ENCODE measurements around the gene SYTL3.
"Not testable (repeated sequence)": the region's sequence is repeated elsewhere in the genome, so short reads cannot be mapped to it uniquely, and the experiment has no call there.

SYTL3 gene

DNA sequence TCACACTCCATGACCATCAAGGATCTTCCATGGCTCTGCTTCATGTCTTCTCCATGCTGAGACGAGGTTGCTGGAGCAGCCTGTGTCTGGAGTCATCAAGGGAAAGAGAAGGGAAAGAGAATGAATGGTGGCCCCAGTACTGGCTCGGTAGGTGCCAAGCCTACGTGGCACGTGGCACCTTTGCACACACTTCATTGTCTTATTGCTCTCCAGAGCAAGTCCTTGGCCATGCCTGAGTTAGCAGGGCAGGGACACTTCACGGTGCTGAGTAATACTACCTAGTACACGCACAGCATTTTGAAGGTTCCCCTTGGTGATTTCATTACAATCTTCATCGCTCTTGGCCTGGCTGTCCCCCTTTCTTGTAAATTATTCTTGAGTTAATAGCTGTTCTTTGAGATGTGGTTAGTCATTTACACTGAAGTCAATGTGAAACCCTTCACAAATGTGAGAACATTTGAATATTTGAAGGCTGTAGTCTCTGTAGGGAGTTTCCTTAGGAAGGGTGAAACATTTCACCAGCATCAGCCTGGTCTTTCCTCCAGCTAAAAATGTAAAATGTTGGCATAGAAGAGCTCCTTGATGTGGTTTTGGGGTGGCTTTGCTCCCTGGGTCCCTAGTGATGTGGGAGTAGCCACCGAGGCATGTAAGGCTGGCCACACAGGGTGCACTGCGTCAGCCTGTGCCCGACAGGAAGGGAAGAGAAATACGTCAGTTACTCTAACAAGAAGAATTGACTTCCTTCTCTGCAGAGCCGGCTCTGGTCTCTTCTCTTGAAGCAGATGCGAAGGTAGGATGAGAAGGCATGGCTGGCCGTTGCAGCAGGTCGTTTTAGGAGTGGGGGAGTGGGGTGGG lies at the start of gene SYTL3:
Gene SYTL3 (plus strand): TSS at position 766 of the 855 bp plus-strand sequence. CDS start 13,215 bp downstream, outside the sequence.
- peak; percentile 77 to 90 for DNase-seq (ENCODE audit: extremely low read depth in 1 of 2, low read depth in 1 of 2)

DNA sequence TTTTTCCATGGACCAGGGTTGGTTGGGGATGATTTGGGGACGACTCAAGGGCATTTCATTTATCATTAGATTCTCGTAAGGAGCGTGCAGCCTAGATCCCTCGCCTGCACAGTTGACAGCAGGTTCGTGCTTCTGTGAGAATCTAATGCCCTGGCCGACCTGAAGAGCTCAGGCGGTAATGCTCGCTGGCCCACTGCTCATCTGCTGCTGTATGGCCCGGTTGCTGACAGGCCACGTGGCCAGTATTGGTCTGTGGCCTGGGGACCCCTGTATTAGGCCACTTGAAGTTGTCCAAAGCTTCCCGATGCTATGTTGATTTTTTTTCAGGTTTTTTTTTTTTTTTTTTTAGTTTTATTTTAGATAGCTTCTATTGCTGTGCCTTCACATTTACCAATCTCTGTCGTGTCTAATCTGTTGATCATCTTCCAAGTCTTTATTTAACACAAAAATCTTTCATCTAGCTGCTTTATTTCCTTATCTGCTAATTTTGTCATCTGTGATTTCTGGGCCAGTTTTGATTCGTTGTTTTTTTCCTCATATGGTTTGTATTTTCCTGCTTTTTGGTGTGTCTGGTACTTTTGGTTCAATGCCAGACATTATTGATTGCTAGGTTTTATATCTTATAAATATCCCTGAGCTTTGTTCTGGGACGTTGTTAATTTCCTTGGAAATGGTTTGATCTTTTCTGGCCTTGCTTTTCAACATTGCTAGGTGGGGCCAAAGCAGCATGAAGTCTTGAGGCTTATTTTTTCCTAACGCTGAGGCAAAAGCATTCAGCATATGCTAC lies 46.4 kb upstream of the SYTL3 start:
- no peak for DNase-seq (ENCODE audit: extremely low read depth in 1 of 2, low read depth in 1 of 2)

DNA sequence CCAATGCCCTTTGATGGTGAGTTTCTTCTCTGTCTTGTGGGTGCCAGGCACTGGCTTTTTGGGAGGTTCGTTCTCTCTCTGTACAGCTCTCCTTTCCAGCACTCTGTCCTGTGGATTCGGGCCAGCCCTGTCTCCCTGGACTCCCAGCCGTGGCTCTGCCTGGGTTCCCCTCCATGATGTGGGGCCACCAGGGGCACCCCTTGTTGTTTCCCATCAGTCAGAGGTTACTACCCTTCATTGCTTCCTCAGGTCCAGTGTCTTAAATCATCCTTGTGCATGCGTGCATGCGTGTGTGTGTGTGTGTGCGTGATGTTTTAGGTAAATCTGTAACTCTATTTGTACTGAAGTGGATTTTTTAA lies 45.8 kb upstream of the SYTL3 start:
- no peak for DNase-seq (ENCODE audit: extremely low read depth in 1 of 2, low read depth in 1 of 2)

GRCh38 chr6:158605266-158605878 lies 44.5 kb upstream of the SYTL3 start:
- DNase-seq (ENCODE audit: extremely low read depth in 1 of 2, low read depth in 1 of 2), result peak in 1 of 2 donors; percentile 31

- not testable (repeated sequence) for DNase-seq (ENCODE audit: extremely low read depth in 1 of 2, low read depth in 1 of 2)
Measured at GRCh38 chr6:158606011-158606410, 43.8 kb upstream of the SYTL3 start.

- no peak for DNase-seq (ENCODE audit: extremely low read depth in 1 of 2, low read depth in 1 of 2)
Measured at GRCh38 chr6:158606935-158607334, 42.9 kb upstream of the SYTL3 start.

DNA sequence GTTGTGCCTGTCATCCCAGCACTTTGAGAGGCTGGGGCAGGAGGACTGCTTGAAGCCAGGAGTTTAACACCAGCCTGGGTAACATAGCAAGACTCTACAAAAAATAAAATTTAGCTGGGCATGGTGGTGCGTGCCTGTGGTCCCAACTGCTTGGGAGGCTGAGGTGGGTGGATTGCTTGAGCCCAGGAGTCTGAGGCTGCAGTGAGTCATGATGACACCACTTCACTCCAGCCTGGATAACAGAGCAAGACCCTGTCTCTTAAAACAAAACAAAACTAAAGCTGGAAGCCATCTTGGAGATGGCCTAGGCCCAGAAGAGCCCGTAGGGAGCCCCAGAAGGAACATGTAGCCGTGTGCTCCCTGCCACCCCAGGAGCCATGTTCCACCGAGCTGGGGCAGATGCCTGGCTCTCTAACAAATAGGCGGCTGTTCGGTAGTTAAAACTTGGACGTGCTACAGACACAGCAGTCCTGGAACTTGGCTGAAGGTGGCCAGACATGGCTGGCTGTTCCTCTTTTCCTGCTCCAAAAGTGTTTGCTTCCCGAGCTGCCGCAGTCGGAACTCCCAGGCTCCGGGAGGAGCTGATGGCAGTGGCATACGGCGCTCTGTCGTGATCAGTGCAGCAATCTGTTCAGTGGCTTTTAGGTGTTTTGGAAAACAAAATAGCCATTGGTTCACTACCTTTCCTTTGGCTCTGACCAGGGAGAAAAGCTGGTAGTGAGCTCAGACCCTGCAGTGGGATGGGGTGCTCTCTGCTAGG lies 42.3 kb upstream of the SYTL3 start:
- DNase-seq (ENCODE audit: extremely low read depth in 1 of 2, low read depth in 1 of 2), result no peak

DNA sequence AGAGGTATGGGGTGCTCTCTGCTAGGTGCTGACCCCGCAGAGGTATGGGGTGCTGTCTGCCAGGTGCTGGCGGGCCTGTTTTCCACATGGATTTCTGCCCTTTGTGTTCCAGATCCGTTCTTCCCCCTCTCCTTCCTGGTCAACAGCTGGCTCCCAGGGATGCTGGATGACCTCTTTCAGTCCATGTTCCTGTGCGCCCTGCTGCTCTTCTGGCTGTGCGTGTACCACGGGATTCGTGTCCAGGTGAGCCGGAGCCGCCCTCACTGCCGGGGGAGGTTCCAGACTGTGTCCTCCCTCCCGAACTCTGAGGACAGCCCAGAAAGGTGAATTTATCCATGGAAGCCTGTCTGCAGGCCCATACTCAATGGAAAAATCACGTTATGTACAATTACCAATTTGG lies 41.6 kb upstream of the SYTL3 start:
- DNase-seq (ENCODE audit: extremely low read depth in 1 of 2, low read depth in 1 of 2), result no peak

GRCh38 chr6:158609455-158610155 lies 40.2 kb upstream of the SYTL3 start:
- no peak for DNase-seq (ENCODE audit: extremely low read depth in 1 of 2, low read depth in 1 of 2)

- no peak for DNase-seq (ENCODE audit: extremely low read depth in 1 of 2, low read depth in 1 of 2)
Measured at GRCh38 chr6:158610319-158610968, 39.4 kb upstream of the SYTL3 start.

DNA sequence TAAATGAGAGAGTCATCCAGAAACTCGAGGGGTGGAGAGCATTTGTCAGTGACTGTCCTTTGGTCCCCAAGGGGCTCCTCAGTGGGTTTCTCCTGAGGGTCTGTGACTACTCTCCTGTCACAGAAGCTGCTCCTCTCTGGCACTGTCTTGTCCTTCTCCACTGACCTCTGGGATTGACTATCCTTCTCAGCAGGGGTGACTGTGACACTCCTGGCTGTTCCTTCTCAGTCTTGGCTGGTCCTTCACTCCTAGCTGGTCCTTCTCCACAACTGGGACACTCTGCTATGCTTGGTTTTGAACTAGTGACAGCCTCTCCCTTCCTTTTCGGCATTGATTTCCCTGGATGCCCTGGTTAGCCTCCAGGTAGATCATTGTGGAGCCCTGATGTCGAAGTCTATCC lies 38.8 kb upstream of the SYTL3 start:
- DNase-seq (ENCODE audit: extremely low read depth in 1 of 2, low read depth in 1 of 2), result no peak

DNA sequence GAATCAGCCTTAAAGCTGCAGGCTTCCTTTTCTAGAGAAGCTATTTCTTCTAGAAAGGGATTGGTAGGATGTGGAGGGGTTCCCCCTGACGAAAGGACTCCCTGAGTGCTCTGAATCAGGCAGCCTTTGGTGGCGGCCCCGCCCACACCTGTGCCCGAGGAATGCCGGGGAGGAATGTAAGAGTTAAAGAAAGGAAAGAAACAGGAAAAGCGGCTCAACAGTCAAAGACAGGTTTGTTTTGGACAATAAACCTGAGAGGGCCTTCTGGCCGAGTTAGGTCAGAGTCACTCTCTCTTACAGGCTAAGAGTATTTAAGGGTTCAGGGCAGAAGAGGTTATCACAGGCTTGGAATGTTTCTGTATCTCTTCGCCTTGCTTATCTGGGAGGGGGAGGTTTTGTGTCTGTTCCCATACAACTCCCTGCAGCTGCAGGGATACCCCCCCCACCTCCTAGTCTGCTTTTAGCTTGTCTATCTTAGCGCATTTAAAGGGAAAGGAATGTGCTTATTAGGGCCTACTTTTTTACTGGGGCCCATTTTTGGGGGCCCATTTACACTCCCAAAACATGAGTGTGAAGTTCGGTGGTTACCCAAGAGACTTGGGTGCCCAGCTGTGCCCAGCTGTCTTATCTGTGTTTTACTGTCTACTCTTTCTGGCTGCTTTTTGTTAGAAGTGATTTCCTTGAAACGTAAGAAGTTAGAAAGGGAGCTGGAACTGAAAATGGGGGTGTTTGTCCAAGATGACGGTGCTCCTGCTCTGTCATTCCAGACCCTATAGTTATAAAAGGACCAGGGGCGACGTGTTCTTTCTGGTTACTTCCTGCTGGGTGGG lies 38.1 kb upstream of the SYTL3 start:
- no peak for DNase-seq (ENCODE audit: extremely low read depth in 1 of 2, low read depth in 1 of 2)

DNA sequence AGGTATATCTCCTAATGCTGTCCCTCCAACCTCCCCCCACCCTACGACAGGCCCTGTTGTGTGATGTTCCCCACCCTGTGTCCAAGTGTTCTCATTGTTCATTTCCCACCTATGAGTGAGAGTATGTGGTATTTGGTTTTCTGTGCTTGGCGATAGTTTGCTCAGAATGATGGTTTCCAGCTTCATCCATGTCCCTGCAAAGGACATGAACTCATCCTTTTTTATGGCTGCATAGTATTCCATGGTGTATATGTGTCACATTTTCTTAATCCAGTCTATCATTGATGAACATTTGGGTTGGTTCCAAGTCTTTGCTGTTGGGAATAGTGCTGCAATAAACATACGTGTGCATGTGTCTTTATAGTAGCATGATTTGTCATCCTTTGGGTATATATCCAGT lies 35.2 kb upstream of the SYTL3 start:
- not testable (repeated sequence) for DNase-seq (ENCODE audit: extremely low read depth in 1 of 2, low read depth in 1 of 2)

- not testable (repeated sequence) for DNase-seq (ENCODE audit: extremely low read depth in 1 of 2, low read depth in 1 of 2)
Measured at GRCh38 chr6:158618289-158618688, 31.6 kb upstream of the SYTL3 start.

GRCh38 chr6:158619922-158620801 lies 29.7 kb upstream of the SYTL3 start:
- no peak for DNase-seq (ENCODE audit: extremely low read depth in 1 of 2, low read depth in 1 of 2)

- no peak for DNase-seq (ENCODE audit: extremely low read depth in 1 of 2, low read depth in 1 of 2)
Measured at GRCh38 chr6:158620963-158621693, 28.7 kb upstream of the SYTL3 start.

Data from stimulated activated CD8-positive, alpha-beta memory T cell treated with anti-CD3 and anti-CD28 coated beads, Interleukin-7, amount 100 ng/mL, for 48 hours (primary cell).